ENCODE results near the gene MYO15B.

- TF ChIP-seq POLR2AphosphoS5 (IDR thresholded peaks at IDR 0.05; ENCODE audit: low read depth, low read length) (no peak), CTCF (IDR thresholded peaks at IDR 0.05) (no peak)
These were observed 29.5 kb upstream of the MYO15B start for GRCh38 chr17:75557852-75558665.

Measured in Panc1 (cell line).